GM18505 (cell line): ENCODE data around the gene ME1.
"Not testable (repeated sequence)": the region's sequence is repeated elsewhere in the genome, so short reads cannot be mapped to it uniquely, and the experiment has no call there.

Source experiments
- ATAC-seq: cut with Tn5 transposase; IDR thresholded peaks from one replicate; pipeline ENCODE4 v1.9.1; 2021; ENCODE audit not compliant: unreplicated experiment
- POLR2A ChIP-seq: IDR thresholded peaks from 4 replicates; pipeline ENCODE4 v1.6.1; 2011; ENCODE audit warnings: borderline replicate concordance; ENCODE audit not compliant: insufficient read depth, insufficient read length; ENCODE audit errors: extremely low read depth

ME1 gene

GRCh38 chr6:83459663-83460062 lies 28.8 kb upstream of the ME1 start:
- TF ChIP-seq POLR2A: no peak

GRCh38 chr6:83450015-83450414 lies 19.2 kb upstream of the ME1 start:
- ATAC-seq: not testable (repeated sequence)

More at GRCh38 chr6:83459663-83460062, 28.8 kb upstream of the ME1 start:
- ATAC-seq: no peak

DNA sequence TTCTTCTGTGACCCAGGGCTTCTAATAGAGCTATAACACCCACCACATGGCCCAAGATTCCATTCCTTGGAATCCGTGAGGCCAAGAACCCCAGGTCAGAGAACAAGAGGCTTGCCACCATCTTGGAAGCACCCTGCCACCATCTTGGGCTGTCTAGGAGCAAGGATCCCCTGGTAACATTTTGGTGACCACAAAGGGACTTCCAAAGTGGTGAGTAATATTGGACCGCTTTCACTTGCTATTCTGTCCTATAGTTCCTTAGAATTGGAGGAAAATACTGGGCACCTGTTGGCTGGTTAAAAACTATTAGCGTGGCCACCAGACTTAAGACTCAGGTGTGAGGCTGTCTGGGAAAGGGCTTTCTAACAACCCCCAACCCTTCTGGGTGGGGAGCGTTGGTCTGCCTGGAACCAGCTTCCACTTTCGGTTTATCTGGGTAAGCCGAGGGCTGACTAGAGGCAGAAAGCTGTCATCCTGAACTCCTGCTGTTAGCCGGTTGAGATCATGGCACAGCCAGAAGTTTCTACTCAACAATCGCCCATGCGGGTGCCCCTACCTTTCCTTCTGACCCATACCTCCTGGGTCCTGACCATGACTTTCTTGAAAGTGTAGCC lies 13.3 kb upstream of the ME1 start:
- not testable (repeated sequence) for ATAC-seq

DNA sequence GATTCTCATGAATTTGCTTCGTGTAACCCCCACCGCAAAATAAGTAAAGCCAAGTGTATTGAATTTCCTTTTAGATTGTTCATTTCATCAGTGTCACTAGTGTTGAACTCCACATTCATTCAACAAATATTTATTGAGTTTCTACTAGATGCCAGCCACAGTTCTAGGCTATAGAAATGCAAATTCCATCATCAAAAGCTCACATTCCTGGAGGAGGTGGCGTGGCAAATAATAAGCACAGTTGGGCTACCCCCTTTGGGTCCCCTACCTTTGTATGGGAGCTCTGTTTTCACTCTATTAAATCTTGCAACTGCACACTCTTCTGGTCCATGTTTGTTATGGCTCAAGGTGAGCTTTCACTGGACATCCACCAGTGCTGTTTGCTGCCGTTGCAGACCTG lies 12.7 kb upstream of the ME1 start:
- TF ChIP-seq POLR2A: no peak
- no peak for ATAC-seq

DNA sequence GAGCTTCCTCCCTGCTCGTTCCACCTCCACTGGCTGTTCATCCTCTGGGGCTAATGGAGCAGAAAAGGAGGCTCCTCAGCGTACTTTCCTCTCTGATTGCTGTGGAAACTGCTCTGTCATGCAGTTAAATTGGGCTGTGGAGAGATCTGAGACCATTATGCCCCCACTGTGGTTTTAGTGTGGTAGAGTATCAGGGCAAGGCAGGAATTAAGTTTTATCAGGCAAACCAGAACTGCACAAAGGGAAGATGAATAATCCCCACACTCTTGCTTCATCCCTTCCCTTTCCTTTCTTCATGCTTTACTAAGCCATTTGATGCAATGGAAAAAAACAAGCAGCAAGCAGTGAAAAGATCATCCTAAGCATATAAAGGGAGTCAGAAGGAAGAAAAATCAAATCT lies 11.9 kb upstream of the ME1 start:
- TF ChIP-seq POLR2A: no peak
- no peak for ATAC-seq

- no peak for TF ChIP-seq POLR2A
- no peak for ATAC-seq
These were observed 8.3 kb upstream of the ME1 start for GRCh38 chr6:83439201-83439600.

DNA sequence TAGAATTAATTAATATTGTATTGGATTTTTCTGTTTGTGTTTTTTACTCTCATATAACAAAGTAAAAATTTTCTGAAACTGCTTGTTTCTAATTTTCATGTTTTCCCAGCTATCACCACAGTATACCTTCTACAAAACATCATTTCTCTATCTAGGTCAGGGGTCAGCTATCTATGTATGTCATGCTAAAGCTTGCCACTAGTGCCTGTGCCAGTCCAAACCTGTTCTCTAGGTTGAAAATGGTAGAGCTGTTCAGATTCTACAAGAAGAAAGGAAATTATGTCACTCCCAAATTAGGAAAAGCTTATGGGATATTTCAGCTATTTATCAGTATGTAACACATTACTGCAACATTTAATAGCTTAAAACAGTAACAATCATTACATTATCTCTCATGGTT lies 5.8 kb upstream of the ME1 start:
- no peak for ATAC-seq
- no peak for TF ChIP-seq POLR2A

GRCh38 chr6:83433177-83433576 lies 2.3 kb upstream of the ME1 start:
- no peak for ATAC-seq
- no peak for TF ChIP-seq POLR2A

DNA sequence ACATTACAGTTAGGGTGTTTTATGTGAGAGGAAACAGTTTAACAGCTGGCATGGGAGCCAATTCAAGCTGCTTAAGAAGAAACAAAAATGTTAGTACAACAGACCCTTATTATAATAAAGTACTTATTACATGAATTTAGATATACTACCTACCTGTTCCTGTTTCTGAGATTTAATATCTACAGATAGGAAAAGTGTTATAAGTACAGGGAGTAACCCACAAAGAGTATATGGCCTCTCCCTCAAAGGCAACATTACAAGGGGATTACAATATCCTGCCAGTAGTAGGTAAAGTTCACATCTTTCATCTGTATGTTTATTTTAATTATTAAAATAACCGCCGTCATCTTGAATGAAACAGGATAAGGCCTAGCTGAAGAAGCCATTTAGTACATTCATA lies 1.8 kb upstream of the ME1 start:
- no peak for TF ChIP-seq POLR2A
- ATAC-seq: no peak

DNA sequence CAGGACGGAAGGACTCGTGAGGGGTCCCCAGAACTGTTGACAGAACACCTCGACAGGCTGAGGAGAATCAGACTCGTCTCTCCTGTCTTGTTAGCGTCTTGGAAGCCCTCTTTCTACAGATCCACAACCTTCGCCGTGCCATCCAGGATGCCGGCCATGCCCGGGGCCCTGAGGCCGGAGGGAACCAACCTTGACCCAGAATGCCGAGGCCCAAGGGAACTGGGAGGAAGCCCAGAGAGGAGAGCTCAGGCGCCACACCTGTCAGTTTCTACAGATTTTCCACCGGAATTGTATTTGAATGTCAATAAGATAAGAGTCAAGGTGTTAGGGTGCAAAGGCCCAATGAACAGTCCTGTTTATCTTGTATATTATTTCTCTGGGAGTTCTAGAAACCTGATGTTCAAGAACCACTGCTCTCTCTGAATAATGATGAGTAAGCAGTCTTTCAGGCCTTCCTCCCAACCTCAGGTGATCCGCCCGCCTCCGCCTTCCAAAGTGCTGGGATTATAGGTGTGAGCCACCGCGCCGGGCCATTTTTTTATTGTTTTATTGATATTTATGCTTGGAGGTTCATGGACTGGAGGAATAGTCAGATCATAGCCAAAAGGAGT lies 799 bp upstream of the ME1 start:
- TF ChIP-seq POLR2A: no peak
- no peak for ATAC-seq

- peak; percentile 18 for ATAC-seq
These were observed 817 bp downstream of the ME1 start for GRCh38 chr6:83429857-83430610.

GRCh38 chr6:83429269-83429668 lies 1.6 kb downstream of the ME1 start:
- no peak for ATAC-seq
- TF ChIP-seq POLR2A: no peak

More at GRCh38 chr6:83429857-83430610, 817 bp downstream of the ME1 start:
- no peak for TF ChIP-seq POLR2A

DNA sequence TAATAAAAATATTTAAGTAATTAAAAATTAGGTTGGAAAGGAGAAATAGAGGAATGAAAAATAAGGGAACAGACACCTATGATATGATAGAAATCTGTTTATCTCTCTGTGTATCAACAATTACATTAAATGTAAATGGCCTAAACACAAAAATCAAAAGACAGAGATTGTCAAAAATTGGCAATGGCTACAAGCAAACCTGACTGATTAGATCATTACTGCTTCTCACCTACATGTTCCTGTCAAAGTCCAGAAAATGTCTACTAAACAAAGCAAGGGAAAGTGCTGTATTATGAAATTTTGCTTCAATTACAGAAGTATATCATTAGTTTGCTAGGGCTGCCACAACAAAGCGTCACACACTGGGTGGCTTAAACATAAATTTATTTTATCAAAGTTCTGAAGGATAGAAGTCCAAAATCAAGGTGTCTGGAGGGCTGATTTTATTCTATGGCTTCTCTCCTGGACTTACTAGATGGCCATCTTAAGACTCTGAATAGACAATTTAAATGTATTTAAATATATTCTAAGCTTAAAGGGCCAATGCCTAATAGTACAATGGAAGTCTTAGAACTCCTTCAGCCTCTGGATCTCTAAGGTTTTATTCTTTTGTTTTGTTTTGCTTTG lies 6.3 kb downstream of the ME1 start:
- no peak for TF ChIP-seq POLR2A
- no peak for ATAC-seq
